Measurements from ENCODE around the gene DRD4. TPM values are rescaled to one million over a fixed set of nuclear protein-coding genes. Genes with fewer than 3 reads are reported as not detected.
A peak's percentile ranks its signal among the peaks of the same experiment; 100 is the strongest.
"Not testable (repeated sequence)": the region's sequence is repeated elsewhere in the genome, so short reads cannot be mapped to it uniquely, and the experiment has no call there.

The DRD4 gene
- total RNA-seq, 1 donor from 2014 or later, result 2.6 TPM

- no peak for DNase-seq (ENCODE audit: low spot score)
Observed at GRCh38 chr11:643849-644738, 7.0 kb downstream of the DRD4 start.

- DNase-seq (ENCODE audit: low spot score), result no peak
Observed at GRCh38 chr11:645536-645935, 8.5 kb downstream of the DRD4 start.

- DNase-seq (ENCODE audit: low spot score), result no peak
Observed at GRCh38 chr11:646214-646613, 9.1 kb downstream of the DRD4 start.

- not testable (repeated sequence) for DNase-seq (ENCODE audit: low spot score)
Observed at GRCh38 chr11:647672-648158, 10.6 kb downstream of the DRD4 start.

GRCh38 chr11:650482-650881 is 13.4 kb downstream of the DRD4 start:
- DNase-seq (ENCODE audit: low spot score), result no peak

GRCh38 chr11:653136-653535 is 16.1 kb downstream of the DRD4 start:
- DNase-seq (ENCODE audit: low spot score), result not testable (repeated sequence)

- no peak for DNase-seq (ENCODE audit: low spot score)
Observed at GRCh38 chr11:653837-654236, 16.8 kb downstream of the DRD4 start.

GRCh38 chr11:654444-654843 is 17.4 kb downstream of the DRD4 start:
- DNase-seq (ENCODE audit: low spot score), result not testable (repeated sequence)

- DNase-seq (ENCODE audit: low spot score), result peak; percentile 60
Observed at GRCh38 chr11:655036-655726, 18.1 kb downstream of the DRD4 start.

GRCh38 chr11:656426-656825 is 19.4 kb downstream of the DRD4 start:
- no peak for DNase-seq (ENCODE audit: low spot score)

GRCh38 chr11:656866-657265 is 19.8 kb downstream of the DRD4 start:
- DNase-seq (ENCODE audit: low spot score), result no peak

- DNase-seq (ENCODE audit: low spot score), result peak; percentile 61
Observed at GRCh38 chr11:657691-658126, 20.6 kb downstream of the DRD4 start.

- no peak for DNase-seq (ENCODE audit: low spot score)
Observed at GRCh38 chr11:659532-660085, 22.5 kb downstream of the DRD4 start.

GRCh38 chr11:660281-660680 is 23.2 kb downstream of the DRD4 start:
- DNase-seq (ENCODE audit: low spot score), result no peak

- DNase-seq (ENCODE audit: low spot score), result no peak
Observed at GRCh38 chr11:660681-661444, 23.8 kb downstream of the DRD4 start.

- DNase-seq (ENCODE audit: low spot score), result no peak
Observed at GRCh38 chr11:662689-663274, 25.7 kb downstream of the DRD4 start.

- no peak for DNase-seq (ENCODE audit: low spot score)
Observed at GRCh38 chr11:665062-665703, 28.1 kb downstream of the DRD4 start.

GRCh38 chr11:665704-666281 is 28.7 kb downstream of the DRD4 start:
- DNase-seq (ENCODE audit: low spot score), result no peak

- no peak for DNase-seq (ENCODE audit: low spot score)
Observed at GRCh38 chr11:673866-674265, 36.8 kb downstream of the DRD4 start.

- no peak for DNase-seq (ENCODE audit: low spot score)
Observed at GRCh38 chr11:674406-674805, 37.3 kb downstream of the DRD4 start.
